GM19099 (cell line): ENCODE data around the gene PSMB8.

Experiments
- POLR2A ChIP-seq: IDR thresholded peaks from 3 replicates; pipeline ENCODE4 v1.6.1; 2011; ENCODE audit warnings: low read depth; ENCODE audit not compliant: insufficient read length; ENCODE audit errors: extremely low read depth

Gene PSMB8

GRCh38 chr6:32865724-32866443, 22.0 kb upstream of the PSMB8 start:
- no peak for TF ChIP-seq POLR2A

DNA sequence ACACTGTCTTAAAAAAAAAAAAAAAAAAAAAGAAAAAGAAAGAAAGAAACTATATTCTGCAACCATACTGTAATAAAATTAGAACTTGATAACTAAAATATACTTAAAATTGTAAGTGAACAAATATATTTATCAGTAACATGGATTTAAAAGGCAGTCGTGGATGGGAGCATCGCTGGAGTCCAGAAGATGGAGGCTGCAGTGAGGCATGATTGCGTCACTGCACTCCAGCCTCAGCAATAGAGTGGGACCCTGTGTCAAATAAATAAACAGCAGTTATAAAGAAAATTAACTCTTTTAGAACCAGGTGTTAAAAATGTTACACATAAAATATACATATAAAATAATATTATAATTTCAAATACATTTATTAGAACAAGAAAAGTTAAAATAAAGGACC, 18.9 kb upstream of the PSMB8 start:
- no peak for TF ChIP-seq POLR2A

- no peak for TF ChIP-seq POLR2A
Measured at GRCh38 chr6:32860674-32861073, 16.8 kb upstream of the PSMB8 start.

- TF ChIP-seq POLR2A: no peak
Measured at GRCh38 chr6:32858194-32858593, 14.3 kb upstream of the PSMB8 start.

DNA sequence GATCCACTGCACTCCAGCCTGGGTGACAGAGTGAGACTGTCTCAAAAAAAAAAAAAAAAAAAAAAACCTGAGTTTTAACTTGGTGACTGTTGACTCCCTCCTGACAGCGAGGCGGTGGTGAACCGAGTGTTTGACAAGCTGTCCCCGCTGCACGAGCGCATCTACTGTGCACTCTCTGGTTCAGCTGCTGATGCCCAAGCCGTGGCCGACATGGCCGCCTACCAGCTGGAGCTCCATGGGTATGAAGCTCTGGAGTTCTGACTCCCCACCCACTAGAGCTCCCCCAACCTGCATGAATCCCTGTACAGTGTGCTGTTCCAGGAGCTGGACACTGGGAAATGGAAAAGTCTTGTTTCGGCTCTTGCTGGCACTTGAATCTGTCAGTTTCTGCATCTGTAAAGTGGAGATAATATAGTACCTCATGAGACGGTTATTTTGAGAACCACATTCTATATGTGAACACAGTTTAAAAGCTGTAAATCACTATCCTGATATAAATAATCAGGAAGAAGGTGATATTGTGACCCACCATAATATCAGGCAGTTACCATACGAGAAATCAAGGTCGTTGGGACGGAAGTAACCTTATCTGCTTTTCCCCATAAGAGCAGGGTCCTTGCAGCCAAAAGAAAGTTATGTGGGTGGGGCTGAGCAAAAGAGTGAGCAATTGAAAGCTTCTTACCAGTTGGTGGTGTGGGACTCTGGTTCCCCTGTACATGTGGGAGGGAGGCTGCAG, 13.5 kb upstream of the PSMB8 start:
- no peak for TF ChIP-seq POLR2A

DNA sequence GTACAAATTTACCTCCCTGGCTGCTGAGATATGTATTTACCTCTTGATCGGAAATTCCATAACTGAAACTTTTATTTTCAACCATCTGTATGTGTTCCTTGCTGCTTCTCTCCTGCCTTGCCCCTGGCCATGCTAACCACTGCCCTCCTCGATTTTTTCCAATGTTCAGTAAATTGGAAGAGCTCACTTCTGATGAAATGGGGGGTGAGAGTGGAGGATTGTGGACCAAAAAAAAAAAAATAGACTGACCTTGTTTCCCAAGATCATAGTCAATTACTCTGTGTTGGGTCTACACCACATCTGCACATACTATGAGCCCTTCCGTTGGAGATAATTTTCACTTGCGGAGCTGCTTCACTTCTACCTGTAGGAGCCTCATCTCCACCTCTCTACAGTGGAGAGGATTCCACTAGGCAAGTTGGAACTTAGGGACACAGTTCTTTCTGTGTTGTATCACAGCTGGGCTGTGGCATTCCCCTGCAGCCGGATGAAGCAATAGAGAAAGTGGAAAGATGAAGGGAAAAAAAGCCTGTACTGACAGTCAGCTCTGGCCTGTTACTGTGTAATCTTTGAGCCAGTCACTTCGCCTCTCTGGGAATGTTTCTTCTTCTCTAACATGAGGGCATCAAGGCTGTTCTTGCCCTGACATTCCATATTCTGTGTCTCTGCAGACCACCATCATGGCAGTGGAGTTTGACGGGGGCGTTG, 11.8 kb upstream of the PSMB8 start:
- TF ChIP-seq POLR2A: peak; percentile 10

DNA sequence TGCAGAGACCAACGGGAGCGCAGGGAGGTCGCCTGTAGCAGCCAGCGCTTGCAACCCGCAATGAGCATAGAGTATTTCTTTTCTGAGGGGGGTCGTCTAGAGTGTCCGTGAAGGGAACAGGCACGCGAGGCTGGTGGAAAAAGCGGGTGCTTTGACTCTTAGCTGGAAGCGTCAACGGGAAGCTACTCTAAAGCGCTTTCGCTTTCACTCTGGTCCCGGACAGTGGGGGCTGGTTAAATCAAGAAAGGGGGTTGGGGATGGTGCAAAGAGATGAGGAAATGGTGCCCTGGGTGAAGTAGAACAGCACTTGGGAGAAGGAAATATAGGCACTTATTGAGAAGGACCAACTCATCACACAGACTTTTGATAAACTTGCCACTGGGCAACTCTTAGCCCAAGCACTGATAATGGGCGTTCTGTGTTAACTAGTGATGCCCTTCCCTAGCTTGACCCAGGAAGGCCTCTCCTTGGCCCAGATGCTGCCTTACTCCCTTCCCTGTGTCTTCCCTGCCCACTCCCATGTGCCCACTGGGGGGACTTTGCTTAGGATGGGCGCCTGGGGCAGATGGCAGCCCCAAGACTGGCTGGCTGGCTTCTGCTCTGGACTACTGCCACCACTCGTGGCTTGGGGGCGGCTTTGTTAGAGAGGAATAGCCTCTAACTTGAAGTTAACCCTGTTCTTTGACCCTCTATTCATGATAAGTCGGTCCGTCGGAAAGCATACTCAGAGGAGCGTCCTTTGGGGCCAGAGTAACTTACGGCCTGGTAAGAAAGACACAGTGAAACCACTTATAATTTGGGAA, 10.7 kb upstream of the PSMB8 start:
- TF ChIP-seq POLR2A: peak; percentile 53

DNA sequence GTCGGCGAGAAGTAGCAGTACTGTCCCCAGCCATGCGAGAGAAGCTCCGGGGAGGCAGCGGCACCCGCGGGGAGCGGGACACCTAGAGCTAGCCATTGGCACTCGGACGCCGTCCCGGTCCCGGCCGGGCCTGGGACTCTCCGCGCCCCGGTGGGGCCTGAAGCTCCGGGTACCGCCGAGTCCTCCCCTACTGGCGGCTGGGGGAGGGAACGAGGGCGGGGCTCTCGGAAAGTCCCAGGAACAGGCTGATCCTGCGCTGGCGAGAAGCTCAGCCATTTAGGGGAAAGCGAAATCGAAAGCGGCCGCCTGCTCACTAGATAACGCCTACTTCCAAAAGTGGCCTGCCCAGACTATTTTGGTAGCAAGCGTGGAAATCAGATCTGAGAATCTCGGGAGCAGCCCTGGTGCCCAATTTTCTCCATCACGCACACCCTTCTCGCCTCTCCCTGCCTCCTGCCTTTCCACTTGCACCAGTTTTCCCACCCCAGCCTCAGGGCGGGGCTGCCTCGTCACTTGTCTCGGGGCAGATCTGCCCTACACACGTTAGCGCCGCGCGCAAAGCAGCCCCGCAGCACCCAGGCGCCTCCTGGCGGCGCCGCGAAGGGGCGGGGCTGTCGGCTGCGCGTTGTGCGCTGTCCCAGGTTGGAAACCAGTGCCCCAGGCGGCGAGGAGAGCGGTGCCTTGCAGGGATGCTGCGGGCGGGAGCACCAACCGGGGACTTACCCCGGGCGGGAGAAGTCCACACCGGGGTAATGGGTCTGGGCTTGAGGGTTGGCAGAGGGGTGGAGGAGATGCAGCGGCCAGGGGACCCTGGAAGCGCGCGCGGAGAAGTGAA, 9.9 kb upstream of the PSMB8 start, which contains the start of the genes PSMB9 and TAP1:
Gene PSMB9 (plus strand): TSS at position 652 of the 835 bp plus-strand sequence. CDS start 38 bp downstream, at position 690.
Gene TAP1 (minus strand): TSS at position 164 of the 835 bp plus-strand sequence. CDS start 68 bp downstream, at position 96.
- TF ChIP-seq POLR2A: peak; percentile 98

DNA sequence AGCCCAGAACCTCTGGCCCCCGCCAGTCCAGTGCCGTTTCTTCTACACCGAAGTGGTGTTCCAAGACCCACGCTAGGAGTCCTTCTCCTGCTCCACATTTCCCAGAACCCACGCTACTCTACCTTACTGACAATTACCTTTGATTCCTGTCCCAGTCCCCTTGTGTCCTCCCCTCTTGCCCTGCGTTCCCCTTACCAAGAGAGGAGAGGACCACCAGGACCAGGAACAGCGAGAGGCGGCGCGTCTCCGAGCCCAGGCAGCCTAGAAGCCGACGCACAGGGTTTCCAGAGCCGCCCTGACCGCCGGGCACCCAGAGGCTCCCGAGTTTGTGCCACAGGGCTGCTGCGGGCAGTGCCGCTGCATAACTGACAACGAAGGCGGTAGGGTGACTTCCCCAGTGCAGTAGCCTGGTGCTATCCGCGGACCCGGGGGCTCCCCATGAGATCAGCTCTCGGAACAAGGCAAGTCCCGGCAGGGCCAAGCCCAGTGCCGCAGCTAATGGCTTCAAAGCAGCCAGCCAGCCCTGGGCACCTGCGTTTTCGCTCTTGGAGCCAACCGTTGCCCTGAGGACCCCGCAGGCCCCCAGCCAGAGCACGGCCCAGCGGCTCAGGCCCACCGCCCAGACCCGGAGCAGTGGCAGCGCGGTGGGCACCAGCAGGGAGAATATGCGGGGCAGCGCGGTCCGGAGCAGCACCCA, 9.1 kb upstream of the PSMB8 start:
- TF ChIP-seq POLR2A: peak; percentile 61

DNA sequence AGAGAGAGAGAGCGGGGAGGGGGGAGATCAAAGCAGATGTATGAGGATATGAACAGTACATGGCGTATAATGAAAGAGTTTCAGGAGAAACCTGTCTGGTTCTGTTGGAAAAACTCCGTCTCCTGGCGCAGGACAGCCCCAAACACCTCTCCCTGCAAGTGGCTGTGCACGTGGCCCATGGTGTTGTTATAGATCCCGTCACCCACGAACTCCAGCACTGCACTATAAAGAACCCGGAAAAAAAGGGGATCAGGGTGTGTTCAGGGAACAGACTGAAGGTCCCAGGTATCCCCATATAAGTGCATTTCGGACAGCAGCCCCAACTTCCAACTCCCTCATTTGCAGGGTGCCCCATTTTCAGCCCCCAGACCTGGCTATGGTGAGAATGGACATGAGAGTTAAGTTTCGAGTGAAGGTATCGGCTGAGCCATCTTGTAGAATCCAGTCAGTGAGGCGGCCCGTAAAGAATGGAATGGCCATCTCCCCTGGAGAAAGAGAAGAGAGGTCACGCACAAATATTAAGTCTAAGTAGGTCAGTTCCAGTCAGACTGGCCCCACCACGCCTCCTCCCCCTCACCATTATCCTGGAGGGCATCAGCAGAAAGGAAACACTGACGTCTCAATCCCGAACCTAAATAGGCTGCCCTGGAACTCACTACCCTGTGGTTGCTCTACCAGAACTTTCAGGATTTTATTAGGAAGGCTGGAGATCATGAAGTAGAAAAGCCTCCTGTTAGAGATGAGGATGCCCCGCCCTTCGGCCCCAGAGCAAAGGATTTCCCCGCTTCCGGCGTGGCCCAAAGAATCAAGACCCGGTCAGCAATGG, 8.4 kb upstream of the PSMB8 start:
- TF ChIP-seq POLR2A: no peak

- no peak for TF ChIP-seq POLR2A
Measured at GRCh38 chr6:32851025-32851424, 7.2 kb upstream of the PSMB8 start.

GRCh38 chr6:32849126-32849525, 5.3 kb upstream of the PSMB8 start:
- TF ChIP-seq POLR2A: no peak
